ENCODE data around the gene FNBP1.

DNA sequence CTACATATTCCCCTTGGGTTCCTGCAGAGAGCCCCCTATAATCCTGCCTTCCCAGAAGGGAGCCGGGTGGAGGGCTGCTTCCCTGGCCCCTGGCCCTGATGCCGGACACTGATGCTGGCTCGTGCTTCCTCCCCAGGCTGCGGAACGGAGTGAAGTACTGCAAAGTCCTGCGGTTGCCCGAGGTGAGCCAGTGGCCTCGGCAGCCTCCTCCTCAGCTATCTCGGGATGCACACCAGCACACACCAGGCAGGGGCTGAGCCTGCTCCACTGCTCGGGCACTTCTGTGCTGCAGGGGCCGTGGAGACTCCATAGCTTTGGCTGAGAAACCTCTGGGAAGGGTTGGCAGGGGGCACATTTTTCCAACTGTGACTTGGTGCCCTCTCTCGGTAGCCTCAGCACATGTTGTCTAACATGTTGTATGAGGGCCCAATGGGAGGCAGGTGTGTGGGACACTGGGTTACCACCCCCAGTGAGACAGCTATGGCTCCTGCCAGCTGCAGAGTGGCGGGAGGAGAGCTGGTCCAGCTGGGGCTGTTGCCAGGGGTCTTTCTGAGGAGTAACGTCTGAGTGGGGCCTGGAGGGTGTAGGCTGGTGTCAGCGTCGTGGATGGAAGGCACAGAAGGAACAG is 169.3 kb downstream of the FNBP1 start:
- TF ChIP-seq, protein P1, sequence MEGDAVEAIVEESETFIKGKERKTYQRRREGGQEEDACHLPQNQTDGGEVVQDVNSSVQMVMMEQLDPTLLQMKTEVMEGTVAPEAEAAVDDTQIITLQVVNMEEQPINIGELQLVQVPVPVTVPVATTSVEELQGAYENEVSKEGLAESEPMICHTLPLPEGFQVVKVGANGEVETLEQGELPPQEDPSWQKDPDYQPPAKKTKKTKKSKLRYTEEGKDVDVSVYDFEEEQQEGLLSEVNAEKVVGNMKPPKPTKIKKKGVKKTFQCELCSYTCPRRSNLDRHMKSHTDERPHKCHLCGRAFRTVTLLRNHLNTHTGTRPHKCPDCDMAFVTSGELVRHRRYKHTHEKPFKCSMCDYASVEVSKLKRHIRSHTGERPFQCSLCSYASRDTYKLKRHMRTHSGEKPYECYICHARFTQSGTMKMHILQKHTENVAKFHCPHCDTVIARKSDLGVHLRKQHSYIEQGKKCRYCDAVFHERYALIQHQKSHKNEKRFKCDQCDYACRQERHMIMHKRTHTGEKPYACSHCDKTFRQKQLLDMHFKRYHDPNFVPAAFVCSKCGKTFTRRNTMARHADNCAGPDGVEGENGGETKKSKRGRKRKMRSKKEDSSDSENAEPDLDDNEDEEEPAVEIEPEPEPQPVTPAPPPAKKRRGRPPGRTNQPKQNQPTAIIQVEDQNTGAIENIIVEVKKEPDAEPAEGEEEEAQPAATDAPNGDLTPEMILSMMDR (IDR thresholded peaks at IDR 0.05) = no peak
- no peak for TF ChIP-seq POLR2A (IDR thresholded peaks at IDR 0.05)

All from body of pancreas (tissue), 4 donors.